GM21360 (cell line): ENCODE results near the gene ATP8A2.

Source experiments
- ATAC-seq: cut with Tn5 transposase; IDR thresholded peaks from one replicate; pipeline ENCODE4 v1.9.1; 2021; ENCODE audit warnings: mild to moderate bottlenecking, moderate library complexity; ENCODE audit not compliant: unreplicated experiment

The ATP8A2 gene

DNA sequence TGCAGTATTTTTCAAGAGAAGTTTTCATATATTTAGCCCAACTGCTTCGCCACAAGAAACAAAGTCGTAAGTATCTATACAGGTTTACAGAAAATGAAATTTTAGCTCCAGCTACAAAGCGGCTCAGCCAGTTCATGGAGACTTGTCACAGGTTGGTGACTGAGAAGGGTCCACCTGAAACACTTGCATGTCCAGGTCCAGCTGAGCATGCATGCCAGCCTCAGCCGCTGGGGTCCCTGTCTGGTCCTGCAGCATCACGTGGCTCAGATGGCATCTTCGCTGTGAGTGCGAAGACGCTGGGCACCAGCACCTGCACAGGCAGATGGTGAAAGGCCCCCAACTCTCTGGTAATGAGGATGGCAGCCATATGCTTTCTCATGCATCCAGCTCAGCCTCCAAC is 616.2 kb downstream of the ATP8A2 start:
- ATAC-seq, result no peak

DNA sequence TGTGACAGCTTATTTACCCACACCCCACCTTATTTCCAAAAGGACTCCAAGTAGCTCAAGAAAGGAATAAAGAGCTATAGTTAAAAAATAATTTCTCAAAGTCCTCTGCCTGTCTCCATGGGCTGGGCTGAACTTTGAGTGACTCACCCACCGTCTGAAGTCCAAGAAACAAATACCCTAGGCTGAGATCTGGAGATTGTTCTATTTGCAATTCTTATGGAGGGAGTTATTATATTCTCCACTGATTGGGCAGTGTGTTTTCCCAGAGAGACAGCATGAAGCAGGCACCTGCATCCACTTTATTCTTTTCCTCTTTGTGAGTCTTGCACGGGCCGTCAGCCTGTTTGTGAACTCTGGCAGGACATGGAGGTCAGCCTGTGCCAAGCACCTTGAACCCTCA is 616.9 kb downstream of the ATP8A2 start:
- ATAC-seq, result no peak

DNA sequence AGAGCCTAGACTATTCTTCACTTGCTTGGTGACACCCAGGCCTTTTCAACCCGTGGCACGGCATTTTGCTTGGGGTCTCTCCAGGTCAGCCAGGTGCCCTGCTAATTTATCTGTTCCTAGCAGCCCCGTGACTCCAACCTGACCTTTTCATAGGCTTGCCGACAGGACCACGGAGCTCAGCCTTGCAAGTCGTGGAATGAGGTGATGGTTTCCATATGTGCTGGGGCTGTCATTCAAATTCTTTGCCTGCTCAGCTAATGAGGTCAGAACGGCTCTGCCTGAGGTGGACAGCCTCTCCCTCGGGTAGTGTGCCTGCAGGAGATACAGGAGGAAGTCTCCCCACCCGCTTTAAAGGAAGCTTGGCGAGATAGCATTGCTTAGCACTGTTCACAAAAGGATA is 619.0 kb downstream of the ATP8A2 start:
- no peak for ATAC-seq

- no peak for ATAC-seq
These were observed 620.3 kb downstream of the ATP8A2 start for GRCh38 chr13:25992076-25992475.

DNA sequence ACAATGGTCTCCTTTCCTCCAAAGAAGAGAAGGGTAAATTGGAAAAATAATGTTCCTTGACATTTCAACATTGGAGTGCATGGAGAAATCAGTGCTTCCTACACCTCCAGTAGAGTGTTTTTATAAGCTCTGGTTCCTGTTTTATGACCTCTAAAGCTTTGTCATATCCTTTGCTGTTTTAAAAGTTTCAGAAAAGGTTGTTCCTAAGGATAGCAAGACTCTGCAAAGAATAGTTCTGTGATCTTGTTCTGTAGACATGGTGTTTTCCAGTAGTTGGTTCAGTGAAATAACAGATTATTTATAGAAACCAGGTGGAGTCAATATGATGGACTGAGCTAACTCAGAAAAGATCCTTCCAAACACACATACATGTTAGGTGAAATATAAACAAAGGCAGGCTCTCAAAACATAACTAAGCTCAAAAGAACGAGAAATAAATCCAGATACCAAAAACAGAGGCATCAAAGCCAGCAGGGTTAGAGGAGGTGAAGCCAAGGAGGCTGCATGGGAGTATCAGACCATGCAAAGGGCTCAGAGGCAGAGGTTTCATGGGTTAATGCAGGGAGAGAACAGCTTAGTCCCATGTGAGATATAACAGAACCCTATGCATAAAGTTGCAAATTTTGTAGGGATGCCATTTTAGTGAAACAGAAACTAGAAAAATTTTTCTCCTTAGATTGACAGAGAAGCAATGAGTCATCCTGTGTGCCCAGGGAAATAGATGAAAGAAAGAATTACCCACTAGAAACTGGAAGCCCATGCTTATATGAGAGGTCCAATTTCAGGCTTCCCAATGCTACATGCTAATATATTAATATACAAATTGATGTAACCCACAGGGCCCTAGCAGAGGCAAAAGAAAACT is 635.7 kb downstream of the ATP8A2 start:
- ATAC-seq, result no peak

DNA sequence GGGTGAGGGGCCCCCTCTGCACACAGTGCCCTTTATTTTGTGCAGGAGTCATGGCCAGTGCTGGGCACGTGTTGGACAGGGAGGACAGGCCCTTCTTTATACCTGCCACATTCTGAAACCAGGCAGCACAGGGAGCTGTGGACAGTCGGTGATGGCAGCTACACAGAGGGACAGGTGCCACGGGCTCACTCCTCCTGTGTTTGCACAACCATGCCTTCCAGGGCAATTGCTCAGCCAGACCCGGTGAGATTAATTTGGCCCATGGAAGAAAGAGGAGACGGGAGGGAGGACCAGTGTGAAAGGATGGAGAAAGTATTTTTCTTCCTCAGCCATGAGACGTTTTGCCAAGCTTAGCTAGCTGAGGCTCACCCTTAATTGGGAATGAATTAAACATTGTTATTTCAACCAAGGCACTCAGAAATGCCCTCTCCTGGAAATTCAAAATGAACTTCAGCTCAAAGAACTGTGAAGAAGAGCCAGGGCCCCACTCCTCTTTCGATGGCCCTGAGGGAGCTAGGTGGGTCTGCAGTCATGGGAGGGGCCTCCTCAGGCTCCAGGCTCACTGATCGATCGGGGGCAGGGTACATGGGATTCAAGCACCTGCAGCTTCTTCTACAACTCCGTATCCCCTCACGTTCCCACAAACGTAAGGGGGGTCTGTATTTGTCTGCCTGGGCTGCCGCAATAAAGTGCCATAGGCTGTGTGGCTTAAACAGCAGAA is 638.9 kb downstream of the ATP8A2 start:
- no peak for ATAC-seq

GRCh38 chr13:26011208-26011573 is 639.4 kb downstream of the ATP8A2 start:
- no peak for ATAC-seq

DNA sequence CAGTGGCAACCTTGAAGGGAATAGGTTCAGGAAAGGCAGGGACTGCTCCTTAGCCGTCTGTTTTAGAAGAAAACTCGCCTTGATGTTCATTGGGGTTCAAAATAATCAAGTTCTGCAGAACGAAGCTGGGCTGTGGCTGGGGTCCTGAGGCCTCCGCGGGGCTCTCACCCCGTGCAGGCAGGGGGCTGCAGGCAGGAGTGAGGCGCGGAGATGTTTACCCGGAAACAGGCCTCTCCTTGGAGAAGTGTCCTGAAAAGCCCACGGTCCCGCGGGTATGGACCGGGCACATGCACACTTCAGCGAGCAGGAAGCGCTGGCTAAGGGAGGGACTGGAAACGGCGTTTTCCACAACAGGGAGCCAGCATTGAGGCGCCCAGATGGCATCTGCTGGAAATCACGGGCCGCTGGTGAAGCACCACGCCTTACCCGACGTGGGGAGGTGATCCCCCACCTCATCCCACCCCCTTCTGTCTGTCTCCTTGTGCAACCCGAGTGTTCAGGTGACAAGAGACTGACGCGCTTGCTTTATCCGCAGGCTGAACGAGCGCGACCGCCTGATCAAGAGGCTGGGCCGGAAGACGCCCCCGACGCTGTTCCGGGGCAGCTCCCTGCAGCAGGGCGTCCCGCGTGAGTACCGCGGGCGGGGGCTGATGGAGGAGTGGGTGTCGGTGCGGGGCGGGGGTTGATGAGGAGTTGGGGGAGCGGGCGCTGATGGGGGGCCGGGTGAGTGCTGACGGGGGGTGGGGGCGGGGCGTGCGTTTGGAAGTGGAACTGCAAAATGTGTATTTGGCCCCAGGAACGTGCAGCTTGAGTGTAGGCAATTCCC is 640.4 kb downstream of the ATP8A2 start:
- no peak for ATAC-seq

DNA sequence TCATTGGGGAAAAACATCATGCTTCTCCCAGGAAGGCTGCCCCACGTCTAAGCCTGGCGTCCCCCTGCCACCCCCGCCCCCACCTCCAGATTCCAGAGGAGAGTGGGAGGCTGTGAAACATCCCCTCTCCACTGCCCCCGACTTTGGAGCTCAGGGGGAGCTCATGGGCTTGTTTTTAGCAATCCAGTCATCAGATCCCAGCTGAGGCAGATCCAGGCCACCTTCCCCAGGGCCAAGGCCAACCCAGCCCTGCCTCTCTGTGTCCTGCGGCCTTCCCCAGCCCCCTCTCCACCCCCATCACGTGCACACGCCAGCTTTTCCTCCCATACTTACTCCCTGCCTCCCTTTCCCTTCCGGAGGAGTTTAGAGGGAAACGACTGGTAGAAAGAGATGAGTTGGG is 641.2 kb downstream of the ATP8A2 start:
- ATAC-seq, result no peak

GRCh38 chr13:26015271-26016125 is 643.7 kb downstream of the ATP8A2 start:
- ATAC-seq, result no peak

DNA sequence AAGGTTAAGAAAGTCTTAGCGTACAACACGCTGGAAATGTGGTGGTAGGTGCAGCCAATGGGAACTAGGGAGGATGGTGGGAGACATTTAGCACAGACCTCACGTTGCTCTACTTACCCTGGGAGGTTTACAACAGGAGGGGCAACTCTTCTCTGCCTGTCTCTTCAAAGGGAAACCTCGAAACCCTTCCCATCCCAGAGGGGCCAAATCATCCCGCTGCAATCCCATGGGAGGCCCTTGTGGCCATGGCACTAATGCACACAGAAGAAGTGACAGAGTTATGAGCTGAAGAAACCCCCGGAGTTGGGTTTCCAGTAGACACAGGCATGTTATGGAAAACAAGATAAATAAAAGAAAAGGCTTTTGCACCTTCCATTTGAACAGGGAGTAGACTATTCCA is 644.4 kb downstream of the ATP8A2 start:
- no peak for ATAC-seq

GRCh38 chr13:26017196-26017921 is 645.6 kb downstream of the ATP8A2 start:
- ATAC-seq, result no peak

DNA sequence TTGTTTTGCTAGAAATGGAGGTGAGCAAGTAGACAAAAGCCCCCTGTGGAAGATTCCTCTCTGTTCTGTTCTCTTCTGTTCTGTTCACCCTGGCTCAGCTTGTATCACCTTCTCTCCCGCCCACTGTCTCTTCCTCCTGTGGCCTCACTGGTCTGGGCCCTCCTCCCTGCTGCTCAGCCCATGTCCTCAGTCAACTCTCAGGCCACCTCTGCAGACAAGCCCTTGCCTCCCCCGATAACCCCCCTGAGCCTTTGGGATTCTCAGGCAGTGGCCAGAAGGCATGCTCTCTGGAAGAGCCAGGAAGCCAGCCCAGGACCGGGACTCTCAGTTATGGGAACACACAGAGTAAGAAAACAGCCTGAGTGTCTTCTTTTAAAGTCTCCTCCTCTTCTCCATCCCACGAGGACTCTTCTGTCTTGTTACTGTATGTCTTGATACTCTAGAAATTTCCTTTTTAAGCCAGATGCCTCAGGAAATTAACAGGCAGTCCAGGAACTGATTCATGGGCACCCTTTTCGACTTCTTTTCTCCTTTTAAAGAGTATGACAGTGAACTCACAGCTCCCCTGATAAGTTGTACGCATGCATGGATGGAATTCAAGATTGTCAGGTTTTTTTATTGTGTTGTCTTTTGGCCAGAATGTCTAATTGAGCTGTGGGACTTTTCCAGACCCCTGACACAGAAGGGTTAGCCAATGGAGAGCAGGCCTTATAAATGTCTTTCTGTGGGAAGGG is 646.3 kb downstream of the ATP8A2 start:
- no peak for ATAC-seq

- no peak for ATAC-seq
These were observed 647.5 kb downstream of the ATP8A2 start for GRCh38 chr13:26019251-26019650.

DNA sequence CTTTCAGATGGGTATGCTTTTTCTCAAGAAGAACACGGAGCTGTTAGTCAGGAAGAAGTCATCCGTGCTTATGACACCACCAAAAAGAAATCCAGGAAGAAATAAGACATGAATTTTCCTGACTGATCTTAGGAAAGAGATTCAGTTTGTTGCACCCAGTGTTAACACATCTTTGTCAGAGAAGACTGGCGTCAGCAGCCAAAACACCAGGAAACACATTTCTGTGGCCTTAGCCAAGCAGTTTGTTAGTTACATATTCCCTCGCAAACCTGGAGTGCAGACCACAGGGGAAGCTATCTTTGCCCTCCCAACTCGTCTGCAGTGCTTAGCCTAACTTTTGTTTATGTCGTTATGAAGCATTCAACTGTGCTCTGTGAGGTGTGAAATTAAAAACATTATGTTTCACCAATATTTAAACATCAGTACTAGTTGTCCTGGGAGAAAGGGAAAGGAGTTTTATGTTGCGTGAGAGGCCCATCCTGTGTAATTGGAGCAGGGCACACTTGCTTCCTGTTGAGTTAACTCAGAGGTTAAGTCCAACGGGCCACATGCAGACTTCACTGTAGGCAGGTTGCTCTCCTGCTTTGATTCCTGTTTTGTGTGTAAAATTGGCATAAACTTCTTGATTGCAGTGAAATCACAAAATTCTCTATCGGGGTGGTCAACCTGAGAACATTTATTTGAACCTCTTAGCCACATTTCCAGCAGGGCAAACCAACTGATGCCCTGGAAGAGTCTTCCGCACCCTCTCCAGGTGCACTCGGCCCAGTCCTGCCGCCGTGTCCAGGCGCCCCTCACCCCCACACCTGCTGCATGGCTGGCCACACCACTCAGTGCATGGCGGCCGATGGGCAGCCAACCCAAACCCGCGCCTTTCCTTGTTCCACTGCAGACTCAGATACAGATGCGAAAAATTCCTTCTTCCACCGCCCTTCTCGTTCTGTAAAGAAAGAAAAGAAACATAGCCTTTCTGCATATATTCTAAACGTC is 648.4 kb downstream of the ATP8A2 start:
- ATAC-seq, result no peak

GRCh38 chr13:26020891-26021290 is 649.1 kb downstream of the ATP8A2 start:
- no peak for ATAC-seq

GRCh38 chr13:26021516-26021915 is 649.7 kb downstream of the ATP8A2 start:
- no peak for ATAC-seq

DNA sequence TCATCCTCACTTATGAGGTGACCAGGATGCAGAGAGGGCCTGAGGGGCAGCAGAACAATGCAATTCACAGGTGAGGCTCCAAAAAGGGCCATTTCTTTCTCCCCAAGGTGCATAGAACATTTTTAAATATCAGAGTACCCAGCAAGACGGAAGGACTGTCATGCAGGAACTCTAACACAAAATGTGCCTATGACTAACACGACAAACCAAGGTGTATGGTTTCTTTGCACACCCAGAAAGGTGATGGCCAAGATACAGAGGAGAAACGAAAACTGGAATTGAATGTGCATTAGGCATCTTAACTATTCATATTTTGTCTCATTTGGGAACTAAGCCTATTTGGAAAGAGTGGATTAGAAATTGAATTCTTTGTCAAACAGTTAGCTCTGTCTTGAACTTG is 650.2 kb downstream of the ATP8A2 start:
- ATAC-seq, result no peak
